Amniotic epithelial cell (primary cell): ENCODE measurements around the gene FKBP8.

Experiments used
- DNase-seq: peaks from one replicate; pipeline ENCODE4 v3.0.0-alpha.2; 2010; ENCODE audit warnings: low read depth

FKBP8 gene

DNA sequence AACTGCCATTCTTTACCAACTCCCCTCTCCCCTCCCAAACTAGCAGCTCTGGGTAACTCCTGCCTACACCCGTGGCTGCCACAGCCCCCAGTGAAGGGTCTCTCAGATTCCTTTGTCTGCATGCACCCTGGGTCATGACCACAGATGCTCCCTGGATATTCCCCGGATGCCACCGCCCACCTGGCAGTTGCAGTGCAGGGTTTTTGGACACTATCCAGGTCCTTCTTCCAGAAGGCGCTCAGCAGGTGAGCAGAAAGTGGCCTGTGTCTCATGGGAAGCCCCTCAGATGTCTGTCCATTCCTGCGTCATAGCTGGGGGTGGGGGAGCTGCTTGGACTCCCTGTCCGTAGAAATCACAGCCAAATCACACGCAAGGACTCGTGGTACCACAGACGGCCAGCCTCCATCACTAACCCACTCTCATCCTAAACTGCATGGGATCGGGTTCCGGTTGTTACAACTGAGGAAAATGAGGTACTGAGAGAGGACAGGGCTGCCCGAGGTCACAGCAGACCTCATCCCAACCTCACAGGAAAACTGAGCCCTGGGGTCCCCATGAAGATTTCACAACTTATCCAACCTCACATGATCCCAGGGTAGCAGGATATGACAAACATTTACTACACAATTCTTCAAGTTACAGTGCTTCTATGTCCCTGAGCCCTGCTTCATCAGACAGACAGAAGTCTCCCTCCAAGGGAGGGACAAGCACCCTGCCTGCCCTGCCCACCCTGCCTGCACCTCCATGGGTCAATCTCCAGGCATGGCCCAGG, 60.1 kb downstream of the FKBP8 start:
- no peak for DNase-seq
